ENCODE measurements around the gene GALNTL6. TPM values are rescaled to one million over a fixed set of nuclear protein-coding genes. Genes with fewer than 3 reads are reported as not detected.

Gene GALNTL6
- total RNA-seq, 1 experiment from 2014 or later = not detected

DNA sequence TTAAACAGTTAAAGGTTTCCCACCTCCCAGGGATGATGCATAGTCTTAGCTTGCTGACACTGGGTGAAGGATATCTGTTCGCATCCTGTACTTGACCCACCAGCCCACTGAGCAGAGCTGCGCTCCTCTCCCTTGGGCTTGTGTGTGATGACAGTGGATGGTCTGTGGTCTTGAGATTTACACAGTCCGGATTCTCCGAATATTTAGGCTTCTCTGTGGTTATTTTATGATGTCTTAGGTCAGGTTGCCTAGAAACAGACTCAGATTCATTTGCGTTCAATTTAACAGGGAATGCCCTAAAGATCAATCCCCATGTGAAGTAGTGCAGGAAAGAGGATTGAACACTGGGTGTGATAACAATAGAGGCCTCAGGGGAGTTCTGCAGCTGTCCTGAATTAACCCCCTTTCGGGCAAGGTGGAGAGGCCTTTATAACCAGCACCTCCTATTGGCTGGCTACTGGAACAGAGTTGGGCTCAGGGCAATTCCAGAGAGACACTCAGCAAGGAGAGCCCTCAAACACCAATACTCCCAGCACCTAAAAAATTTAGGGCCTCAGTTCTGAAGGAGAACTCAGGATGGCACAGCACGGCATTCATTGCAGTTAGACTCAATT lies 702.2 kb downstream of the GALNTL6 start:
- ChIA-PET CTCF (no interaction called here), POLR2A (ENCODE audit: unreplicated experiment) (no interaction called here)
- no peak overlapping the region for H3K4me2 ChIP-seq
- H3K27ac ChIP-seq = no peak overlapping the region
- no peak overlapping the region for H3K4me3 ChIP-seq
- H3K4me1 ChIP-seq (replicated peaks; ENCODE audit: insufficient read depth) = no peaks in the 10 kb centered on the region
- no peaks in the 10 kb centered on the region for H3K9me3 ChIP-seq (ENCODE audit: insufficient read depth, low read depth)
- intact Hi-C loops (cut with micrococcal nuclease; ENCODE audit: unreplicated experiment) = no loop called here
- TF ChIP-seq, protein P1, sequence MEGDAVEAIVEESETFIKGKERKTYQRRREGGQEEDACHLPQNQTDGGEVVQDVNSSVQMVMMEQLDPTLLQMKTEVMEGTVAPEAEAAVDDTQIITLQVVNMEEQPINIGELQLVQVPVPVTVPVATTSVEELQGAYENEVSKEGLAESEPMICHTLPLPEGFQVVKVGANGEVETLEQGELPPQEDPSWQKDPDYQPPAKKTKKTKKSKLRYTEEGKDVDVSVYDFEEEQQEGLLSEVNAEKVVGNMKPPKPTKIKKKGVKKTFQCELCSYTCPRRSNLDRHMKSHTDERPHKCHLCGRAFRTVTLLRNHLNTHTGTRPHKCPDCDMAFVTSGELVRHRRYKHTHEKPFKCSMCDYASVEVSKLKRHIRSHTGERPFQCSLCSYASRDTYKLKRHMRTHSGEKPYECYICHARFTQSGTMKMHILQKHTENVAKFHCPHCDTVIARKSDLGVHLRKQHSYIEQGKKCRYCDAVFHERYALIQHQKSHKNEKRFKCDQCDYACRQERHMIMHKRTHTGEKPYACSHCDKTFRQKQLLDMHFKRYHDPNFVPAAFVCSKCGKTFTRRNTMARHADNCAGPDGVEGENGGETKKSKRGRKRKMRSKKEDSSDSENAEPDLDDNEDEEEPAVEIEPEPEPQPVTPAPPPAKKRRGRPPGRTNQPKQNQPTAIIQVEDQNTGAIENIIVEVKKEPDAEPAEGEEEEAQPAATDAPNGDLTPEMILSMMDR (conservative IDR thresholded peaks at IDR 0.05) = no peak
- no peak for TF ChIP-seq EZH2 (IDR thresholded peaks at IDR 0.05; ENCODE audit: low read depth)
- BruUV-seq (replicated peaks) = no TSS peak
- H3F3A ChIP-seq (ENCODE audit: insufficient read depth, low read depth) = no peaks in the 10 kb centered on the region
- H3K9me2 ChIP-seq (ENCODE audit: insufficient read depth) = no peaks in the 10 kb centered on the region
- H4K20me1 ChIP-seq (ENCODE audit: insufficient read depth) = no peaks in the 10 kb centered on the region
- H3K79me2 ChIP-seq (ENCODE audit: low read depth) = no peaks in the 10 kb centered on the region
- DNase-seq = no peak
- H2AFZ ChIP-seq = no peak overlapping the region
- H3K36me3 ChIP-seq (ENCODE audit: low read depth) = no peaks in the 10 kb centered on the region
- no peaks in the 10 kb centered on the region for H3K27me3 ChIP-seq (ENCODE audit: insufficient read depth, low read depth)

- no peaks in the 10 kb centered on the region for H3K79me2 ChIP-seq (ENCODE audit: low read depth)
- ChIA-PET POLR2A (ENCODE audit: unreplicated experiment) (no interaction called here), CTCF (no interaction called here)
- no peaks in the 10 kb centered on the region for H3K36me3 ChIP-seq (ENCODE audit: low read depth)
- TF ChIP-seq, protein P1 (conservative IDR thresholded peaks at IDR 0.05) = no peak
- no peak for TF ChIP-seq EZH2 (IDR thresholded peaks at IDR 0.05; ENCODE audit: low read depth)
- H3K4me2 ChIP-seq = no peak overlapping the region
- no peaks in the 10 kb centered on the region for H3K9me2 ChIP-seq (ENCODE audit: insufficient read depth)
- no peak overlapping the region for H2AFZ ChIP-seq
- no TSS peak for BruUV-seq (replicated peaks)
- intact Hi-C loops (cut with micrococcal nuclease; ENCODE audit: unreplicated experiment) = no loop called here
- no peak overlapping the region for H3K4me3 ChIP-seq
- no peak for DNase-seq
- no peaks in the 10 kb centered on the region for H3F3A ChIP-seq (ENCODE audit: insufficient read depth, low read depth)
- H4K20me1 ChIP-seq (ENCODE audit: insufficient read depth) = no peaks in the 10 kb centered on the region
- H3K4me1 ChIP-seq (replicated peaks; ENCODE audit: insufficient read depth) = no peaks in the 10 kb centered on the region
- no peaks in the 10 kb centered on the region for H3K27me3 ChIP-seq (ENCODE audit: insufficient read depth, low read depth)
- no peaks in the 10 kb centered on the region for H3K9me3 ChIP-seq (ENCODE audit: insufficient read depth, low read depth)
- no peak overlapping the region for H3K27ac ChIP-seq
Measured at GRCh38 chr4:172517391-172517790, 704.2 kb downstream of the GALNTL6 start.

DNA sequence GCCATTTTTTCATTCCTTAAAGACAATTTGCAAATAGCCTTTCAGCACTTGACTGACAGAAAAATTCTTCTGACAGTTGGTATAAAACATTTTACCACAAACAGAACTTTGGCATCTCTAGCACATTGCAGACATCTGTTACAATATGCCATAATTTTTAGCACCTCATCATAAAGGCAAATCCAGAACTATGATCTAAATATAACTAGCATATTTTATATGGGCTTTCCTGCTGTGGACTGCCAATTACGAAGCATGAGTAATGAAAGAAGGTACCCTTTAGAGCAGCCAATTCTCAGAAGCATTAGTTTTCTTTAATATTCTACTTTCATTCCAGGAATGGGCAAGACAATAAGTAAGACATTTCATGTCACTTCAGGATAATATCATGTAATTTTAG lies 708.0 kb downstream of the GALNTL6 start:
- Histone ChIP-seq H3K4me2 (no peak overlapping the region), H3K27me3 (ENCODE audit: insufficient read depth, low read depth) (no peaks in the 10 kb centered on the region), H3F3A (ENCODE audit: insufficient read depth, low read depth) (no peaks in the 10 kb centered on the region), H3K36me3 (ENCODE audit: low read depth) (no peaks in the 10 kb centered on the region), H3K79me2 (ENCODE audit: low read depth) (no peaks in the 10 kb centered on the region), H2AFZ (no peak overlapping the region), H3K9me2 (ENCODE audit: insufficient read depth) (no peaks in the 10 kb centered on the region), H4K20me1 (ENCODE audit: insufficient read depth) (no peaks in the 10 kb centered on the region), H3K4me3 (no peak overlapping the region), H3K4me1 (replicated peaks; ENCODE audit: insufficient read depth) (no peaks in the 10 kb centered on the region), H3K9me3 (ENCODE audit: insufficient read depth, low read depth) (no peaks in the 10 kb centered on the region), H3K27ac (no peak overlapping the region)
- no peak for TF ChIP-seq EZH2 (IDR thresholded peaks at IDR 0.05; ENCODE audit: low read depth)
- TF ChIP-seq, protein P1 (conservative IDR thresholded peaks at IDR 0.05) = no peak
- ChIA-PET CTCF (no interaction called here), POLR2A (ENCODE audit: unreplicated experiment) (no interaction called here)
- DNase-seq = no peak
- intact Hi-C loops (cut with micrococcal nuclease; ENCODE audit: unreplicated experiment) = no loop called here
- no TSS peak for BruUV-seq (replicated peaks)
